Measurements from ENCODE around the gene SIGLEC12. TPM values are rescaled to one million over a fixed set of nuclear protein-coding genes. Genes with fewer than 3 reads are reported as not detected.
A peak's percentile ranks its signal among the peaks of the same experiment; 100 is the strongest.

The SIGLEC12 gene
- 5.3 TPM for total RNA-seq (ENCODE audit: insufficient read depth, low replicate concordance)

GRCh38 chr19:51501594-51502263, at the start of gene SIGLEC12:
Gene SIGLEC12, minus strand, starts transcription at chr19:51501800. Its CDS starts 67 bp downstream, at chr19:51501733.
- DNase-seq (ENCODE audit: low spot score) = peak; percentile 26

DNA sequence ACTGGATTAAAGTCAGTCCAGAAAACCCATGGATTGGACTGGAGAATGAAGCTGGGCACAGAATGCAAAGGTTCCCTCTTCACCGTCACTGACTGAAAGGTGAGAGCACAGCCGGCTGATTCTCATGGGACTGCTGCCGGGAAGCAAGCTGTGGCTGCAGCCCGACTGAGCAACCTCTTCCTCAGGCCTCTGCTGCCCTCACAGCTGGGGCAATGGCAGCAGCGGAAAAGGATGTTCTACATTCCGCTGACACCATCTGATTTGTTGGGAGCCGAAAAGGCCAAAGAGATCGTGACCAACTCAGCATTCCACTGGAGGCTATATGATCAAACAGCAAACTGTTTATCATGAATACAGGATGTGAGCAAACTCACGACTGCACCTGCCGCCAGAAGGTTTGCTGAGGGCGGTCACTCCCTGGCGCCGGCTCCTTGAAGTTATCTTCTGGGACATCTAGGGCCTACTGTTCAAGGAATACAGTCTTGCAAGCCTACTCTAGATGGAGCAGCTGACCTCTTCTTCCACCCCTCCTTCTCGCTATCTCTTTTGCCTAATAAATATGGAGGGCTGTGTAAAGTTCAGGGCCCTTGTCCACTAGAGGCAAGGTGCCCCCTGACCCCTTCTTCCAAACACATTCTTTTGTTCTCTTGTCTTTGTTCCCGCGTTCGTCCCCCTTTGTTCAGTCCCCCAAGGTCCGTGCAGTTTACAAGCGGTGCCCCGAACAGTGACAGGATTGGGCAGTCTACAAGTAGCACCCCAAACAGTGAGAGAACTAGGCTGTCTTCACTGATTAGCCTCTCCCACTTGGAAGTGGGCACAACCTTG, 49.5 kb upstream of the SIGLEC12 start:
- no peak for DNase-seq (ENCODE audit: low spot score)

DNA sequence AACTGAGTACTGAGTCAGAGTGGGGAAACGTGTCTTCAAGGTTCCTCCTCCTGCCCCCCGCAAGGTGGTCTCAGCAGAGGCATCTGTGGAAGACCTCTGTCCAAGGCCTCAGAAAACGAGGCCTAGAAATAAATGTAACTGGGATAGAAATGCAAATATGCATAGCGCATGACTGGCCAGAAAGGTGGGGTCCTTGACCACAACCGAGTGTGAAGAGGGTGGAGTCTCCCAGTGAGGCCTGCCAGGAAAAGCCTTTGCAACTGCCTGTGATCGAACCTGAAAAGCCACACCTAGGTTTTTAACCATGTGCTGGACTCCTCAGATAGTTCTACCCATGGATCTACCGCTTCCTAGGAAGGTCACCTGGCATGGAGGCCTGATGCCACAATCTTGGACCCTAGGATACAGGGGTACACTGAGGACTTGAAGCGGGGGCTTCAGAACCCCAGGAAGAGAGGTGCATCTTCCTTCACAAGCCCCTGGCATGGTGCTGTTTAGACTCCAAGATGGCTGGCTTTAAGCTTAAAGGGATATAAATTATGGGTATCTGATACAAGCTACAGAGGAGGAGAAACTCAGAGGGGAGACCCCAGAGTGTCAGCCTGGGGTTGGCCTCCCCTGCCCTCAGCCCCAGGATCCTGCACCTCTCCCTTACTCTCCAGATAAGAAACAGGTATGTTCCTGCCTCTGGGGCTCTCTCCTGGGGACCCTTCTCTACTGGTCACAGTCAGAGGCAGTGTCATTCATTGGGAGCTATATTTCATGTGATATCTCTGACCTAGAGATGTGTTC, 48.1 kb upstream of the SIGLEC12 start:
- no peak for DNase-seq (ENCODE audit: low spot score)

GRCh38 chr19:51548891-51549305, 47.3 kb upstream of the SIGLEC12 start:
- DNase-seq (ENCODE audit: low spot score) = no peak

DNA sequence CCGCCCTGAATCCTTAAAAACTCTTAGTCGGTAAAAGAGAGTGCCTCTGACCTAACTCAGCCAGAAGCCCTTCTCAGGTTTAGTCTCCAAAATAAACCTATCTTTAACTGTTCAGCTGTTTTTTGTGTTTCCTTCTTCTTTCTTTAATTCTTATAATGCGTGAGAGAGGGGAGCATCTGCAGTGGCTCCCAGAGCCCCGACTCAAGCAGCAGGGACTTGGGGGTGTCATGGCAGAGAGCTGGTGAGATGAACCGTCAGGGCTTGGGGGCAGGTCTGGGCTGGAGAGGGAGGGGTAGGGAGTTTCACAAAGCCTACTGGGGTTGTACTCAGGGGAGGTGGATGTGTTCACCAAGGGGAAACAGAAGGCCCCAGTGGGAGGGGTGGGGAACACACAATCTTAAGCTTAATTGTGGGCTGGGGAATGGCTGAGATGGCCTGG, 46.6 kb upstream of the SIGLEC12 start:
- DNase-seq (ENCODE audit: low spot score) = no peak

DNA sequence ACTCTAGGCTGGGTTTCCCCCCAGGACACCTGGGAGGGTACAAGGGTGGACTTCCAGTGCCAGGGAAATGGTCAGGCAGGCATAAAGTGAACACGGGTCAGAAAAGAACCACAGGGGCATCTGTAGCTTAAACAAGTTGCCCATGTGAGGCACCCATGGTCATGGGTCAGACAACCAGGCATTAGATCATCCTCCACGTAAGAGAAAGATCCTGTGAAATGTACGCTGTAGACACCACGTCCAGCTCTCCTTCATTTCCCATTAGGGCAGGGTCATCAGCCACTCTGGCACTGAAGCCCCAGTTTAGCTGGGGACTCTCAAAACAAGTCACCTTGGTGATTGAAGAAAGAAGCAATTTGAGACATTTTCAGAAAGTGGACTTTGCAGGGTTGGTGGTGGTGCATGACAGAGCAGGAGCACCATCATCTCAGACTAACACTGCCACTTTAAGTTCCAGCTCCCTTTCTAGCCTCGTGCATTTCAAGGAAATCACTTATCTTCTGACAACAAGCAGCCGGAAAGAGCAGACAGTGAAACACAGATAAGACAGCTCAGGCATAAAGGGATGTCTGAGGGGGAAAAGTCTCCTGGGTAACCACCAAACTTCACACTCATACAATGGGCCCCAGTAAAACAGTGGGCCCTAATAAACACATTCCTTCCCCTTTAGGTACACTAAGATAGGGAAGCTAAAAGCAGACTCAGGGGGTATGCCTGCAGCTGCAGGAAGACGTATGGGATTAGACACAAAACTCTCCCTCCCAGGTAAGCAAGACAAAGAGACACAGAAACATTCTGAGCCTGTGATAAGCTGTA, 46.0 kb upstream of the SIGLEC12 start:
- DNase-seq (ENCODE audit: low spot score) = no peak

DNA sequence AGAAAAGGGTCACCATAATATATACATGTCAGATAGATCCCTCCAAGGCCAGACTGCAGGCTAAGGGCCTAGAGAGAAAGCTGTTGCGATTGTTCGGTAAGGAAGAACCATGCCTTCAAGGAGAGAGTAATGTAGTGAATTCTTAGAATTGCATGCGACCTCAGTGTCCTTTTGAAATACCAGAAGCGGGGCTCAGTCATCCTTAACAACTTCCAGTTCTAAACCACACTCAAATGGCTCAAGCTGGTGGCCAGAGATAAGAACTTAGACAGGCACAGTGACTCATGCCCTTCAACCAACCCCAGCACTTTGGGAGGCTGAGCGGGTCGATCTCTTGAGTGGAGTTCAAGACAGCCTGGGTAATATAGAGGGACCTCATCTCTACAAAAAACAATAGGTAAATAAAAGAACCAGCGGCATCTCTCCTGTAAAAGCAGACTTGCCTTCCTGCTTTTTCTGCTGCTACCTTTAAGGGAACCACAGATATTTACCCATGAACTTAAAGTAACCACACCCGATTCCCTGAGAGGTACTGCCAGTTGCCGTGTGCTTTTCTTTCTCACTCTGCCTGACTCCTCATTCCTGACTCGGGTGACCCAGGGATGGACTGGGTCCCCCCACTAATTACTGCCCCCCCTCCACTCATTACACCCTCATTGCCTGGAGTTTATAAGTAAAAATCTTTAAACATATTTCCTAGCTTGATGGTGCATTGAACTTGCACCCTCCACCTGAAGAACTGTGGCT, 45.2 kb upstream of the SIGLEC12 start:
- DNase-seq (ENCODE audit: low spot score) = peak; percentile 5

DNA sequence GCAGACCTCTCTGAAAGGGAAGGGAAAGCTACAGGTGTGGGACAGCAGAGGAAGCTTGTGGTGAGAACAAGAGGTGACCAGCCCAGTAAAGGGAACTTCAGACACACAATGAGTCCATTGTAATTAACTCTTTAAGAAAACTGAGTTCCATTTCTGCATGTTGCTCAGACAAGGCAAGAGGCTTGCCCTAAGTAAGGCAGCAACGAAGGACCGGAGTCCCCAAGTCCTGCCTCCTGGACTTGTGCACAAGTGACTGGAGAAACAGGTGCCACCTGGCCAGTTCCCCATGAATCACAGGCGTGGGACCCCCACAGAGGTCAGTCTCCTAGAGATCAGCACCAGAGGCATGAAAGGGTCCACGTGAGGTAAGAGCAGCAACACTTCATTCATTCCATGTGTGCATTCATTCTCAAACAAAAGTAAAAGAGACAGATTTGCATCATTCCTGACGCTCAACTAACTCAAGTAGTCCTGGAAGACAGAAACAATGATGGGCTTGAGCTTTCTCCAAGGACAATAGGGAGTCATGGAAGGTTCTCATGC, 44.6 kb upstream of the SIGLEC12 start:
- no peak for DNase-seq (ENCODE audit: low spot score)

- no peak for DNase-seq (ENCODE audit: low spot score)
Observed at GRCh38 chr19:51544038-51544437, 42.4 kb upstream of the SIGLEC12 start.

- DNase-seq (ENCODE audit: low spot score) = no peak
Observed at GRCh38 chr19:51542699-51543098, 41.1 kb upstream of the SIGLEC12 start.

- DNase-seq (ENCODE audit: low spot score) = no peak
Observed at GRCh38 chr19:51541458-51542357, 40.1 kb upstream of the SIGLEC12 start.

- no peak for DNase-seq (ENCODE audit: low spot score)
Observed at GRCh38 chr19:51539821-51540366, 38.3 kb upstream of the SIGLEC12 start.

DNA sequence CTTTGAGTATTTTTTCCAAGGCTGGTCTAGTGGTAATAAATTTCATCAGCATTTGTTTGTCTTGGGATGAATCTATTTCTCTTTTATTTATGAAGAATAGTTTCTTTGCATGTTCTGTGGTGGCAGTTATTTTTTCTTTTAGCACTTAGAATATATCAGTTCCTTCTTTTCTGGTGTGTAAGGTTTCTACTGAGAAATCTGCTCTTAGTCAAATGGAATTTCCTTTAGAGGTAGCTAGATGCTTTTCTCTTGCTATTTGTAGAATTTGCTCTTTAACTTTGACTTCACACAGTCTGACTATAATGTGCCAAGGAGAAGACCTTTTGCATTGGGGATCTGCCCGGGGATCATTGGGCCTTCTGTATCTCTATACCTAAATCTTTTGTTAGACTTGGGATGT, 33.9 kb upstream of the SIGLEC12 start:
- no peak for DNase-seq (ENCODE audit: low spot score)

DNA sequence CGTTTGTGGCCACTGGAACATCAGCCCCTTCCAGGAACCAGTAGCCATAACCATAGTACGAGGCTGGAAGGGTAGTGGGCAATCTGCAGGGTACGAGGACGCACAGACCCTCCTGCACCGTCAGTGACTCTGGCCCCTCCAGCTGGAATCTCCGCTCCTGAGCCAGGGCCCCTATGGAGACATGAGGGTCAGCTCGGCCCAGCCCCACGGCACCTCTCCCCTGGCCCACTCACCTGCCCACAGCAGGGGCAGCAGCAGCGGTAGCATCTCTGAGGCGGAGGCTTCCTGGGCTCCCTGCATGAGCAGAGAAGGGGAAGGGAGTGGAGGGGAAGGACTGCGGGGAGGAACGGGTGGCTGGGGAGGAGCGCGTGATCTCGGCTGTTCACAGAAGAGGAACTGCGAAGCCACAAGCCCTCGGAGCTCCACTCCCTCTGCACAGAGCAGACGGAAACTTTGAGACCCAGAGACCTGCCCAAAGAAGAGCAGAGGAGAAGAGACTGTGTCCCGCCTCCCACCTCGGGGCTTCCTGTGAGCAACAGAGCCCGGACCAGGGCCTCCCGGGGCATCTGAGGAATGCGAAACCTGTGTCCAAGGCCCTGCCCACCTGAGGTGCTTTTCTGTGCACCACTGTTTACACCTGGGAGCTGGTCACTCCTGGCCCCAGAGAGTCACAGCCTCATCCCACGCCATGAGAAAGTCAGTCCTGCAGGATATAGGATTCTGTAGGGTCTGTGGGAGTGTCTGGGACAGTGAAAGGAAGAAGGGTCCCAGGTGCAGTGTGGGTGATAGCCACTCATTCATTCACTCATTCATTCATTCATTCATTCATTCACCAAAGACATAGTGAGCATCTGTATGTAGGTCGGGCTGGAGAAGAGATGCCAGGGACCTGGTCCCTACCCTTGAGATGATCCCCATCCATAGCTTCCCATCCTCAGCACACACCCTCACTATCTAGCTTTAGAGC, 30.0 kb upstream of the SIGLEC12 start, which contains the start of gene SIGLEC6:
Gene SIGLEC6 (minus strand): TSS at position 322 of the 967 bp plus-strand sequence. CDS start 22 bp downstream, at position 300.
- peak; percentile 45 for DNase-seq (ENCODE audit: low spot score)

DNA sequence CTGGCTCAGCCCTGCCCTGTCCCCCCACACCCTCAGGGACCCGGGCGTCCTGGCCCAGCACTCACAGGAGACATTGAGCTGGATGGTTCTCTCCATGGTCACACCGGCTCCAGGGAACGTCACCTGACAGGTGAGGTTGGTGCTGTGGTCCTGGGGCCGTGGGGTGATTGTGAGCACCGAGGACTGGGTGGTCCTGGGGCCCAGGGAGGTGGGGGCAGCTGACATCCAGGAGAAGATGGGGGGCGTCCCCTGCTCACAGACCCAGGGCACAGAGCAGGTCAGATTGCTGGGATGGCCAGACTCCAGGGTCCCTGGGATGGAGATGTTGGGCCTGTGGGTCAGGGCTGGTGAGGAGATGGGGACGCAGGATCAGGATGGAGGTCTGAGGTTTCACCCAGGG, 29.0 kb upstream of the SIGLEC12 start:
- DNase-seq (ENCODE audit: low spot score) = no peak

- no peak for DNase-seq (ENCODE audit: low spot score)
Observed at GRCh38 chr19:51529301-51529700, 27.7 kb upstream of the SIGLEC12 start.

GRCh38 chr19:51525651-51526050, 24.1 kb upstream of the SIGLEC12 start:
- no peak for DNase-seq (ENCODE audit: low spot score)
